Measurements from ENCODE around the gene OMP.
"Not testable (repeated sequence)": the region's sequence is repeated elsewhere in the genome, so short reads cannot be mapped to it uniquely, and the experiment has no call there.

The OMP gene

DNA sequence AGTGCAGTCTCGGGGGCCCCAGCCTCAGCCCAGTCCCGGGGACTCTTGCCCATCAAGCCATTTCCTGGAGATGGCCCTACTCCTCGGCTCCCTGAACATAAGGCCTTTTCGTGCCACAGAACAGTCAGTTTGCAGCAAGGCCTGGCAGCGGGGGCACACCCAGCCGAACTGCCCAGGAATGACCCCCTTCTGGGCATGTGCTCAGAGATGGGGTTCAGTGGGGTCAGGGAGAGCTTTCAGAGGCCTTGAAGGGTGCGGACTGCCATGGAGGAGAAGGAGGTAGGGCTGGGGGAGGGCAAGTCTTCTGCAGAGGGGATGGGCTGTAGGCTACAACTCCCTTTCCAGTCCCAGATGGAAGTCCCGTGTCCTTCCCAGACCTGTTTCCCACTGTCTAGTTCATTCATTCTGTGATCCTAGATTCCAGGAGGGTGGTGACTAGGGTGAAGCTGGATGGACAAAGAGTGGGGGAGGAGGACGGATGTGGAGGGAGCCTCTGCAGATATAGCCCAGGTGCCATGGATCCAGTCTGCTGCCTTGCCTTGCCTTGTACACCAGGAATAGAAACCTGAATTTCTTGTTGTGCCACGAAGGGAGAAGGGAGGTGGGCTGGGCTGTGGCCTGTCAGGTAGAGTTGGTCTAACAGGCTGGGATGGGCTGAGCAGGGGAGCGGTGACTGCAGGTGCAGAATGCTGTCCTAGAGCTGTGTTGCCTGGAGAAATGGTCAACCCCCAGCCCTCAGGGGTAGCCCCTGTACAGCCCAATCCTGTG lies 14.2 kb upstream of the OMP start:
- no peak for FAIRE-seq

DNA sequence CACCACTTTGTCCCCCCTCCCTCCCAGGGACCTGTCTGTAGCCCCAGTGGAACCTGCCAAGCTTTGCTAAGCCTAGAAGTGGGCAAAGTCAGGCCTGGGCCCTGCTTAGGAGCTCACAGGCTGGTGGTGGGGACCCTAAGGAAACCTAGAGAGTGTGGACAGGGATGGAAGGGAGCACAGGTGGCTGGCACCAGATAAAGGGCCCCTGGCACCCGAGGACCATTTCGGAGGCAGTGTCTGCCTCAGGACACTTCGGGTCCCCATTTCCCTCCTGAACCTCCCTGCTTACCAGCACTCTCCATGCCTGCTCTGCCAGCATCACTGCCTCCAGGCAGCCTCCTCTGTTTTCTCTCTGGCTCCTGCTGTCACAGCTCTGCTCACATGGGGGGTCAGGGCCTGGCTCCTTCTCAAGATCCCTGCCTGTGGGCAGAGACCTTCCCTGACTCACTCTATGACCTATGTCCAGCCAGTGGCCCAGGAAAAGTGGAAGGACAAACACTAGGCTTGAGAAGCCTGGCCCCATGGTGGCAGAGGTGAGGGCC lies 13.6 kb upstream of the OMP start:
- FAIRE-seq: no peak

DNA sequence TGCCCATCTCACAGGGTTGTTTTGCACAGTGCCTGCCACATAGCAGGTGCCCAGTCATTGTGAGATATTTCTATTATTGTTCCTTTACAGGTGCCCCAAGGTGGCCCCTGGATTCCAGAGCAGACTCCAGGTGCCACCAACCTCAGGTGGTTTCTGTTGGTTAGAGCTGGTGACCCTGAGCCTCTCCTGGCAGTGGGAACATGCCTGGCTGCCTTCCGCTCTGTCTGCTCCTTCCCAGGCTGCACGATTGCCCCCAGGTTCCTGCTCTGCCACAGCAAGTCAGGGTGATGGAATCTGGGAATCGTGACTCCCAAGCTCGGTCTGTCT lies 12.6 kb upstream of the OMP start:
- FAIRE-seq: no peak

DNA sequence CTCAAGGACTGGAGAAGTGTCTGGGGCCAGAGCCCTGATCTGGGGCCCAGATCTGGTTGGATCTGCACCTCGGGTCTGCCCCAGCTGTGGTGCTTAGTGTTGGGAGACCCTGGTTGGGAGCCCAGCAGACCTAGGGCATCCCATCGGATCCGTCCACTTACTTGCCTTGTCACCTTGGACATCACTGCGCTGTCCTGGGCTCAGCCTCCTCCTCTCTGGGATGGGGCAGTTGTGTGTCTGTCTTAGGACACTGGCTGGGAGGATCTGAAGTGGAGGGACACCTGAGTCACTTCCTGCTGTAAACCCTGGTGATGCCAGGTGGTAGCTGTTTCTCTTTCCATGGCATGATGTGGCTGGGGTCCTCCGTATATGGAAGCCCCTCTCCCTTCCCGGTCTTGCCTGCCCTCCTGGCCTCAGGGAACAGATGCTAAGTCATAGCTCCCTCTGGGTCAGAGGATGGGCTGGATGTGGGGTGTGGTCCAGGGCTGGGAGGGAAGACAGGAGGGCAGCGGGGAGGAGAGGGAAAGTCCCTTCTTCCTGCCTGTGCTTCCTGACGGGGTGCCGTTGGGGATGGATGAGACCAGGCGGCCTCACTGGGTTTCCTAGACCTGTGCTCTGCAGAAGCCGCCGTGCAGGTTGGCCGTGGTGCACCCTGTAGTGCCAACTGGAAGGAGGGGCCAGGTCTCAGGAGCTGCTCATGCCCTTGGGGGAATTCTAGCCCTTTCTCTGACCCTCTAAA lies 12.1 kb upstream of the OMP start:
- FAIRE-seq: no peak

DNA sequence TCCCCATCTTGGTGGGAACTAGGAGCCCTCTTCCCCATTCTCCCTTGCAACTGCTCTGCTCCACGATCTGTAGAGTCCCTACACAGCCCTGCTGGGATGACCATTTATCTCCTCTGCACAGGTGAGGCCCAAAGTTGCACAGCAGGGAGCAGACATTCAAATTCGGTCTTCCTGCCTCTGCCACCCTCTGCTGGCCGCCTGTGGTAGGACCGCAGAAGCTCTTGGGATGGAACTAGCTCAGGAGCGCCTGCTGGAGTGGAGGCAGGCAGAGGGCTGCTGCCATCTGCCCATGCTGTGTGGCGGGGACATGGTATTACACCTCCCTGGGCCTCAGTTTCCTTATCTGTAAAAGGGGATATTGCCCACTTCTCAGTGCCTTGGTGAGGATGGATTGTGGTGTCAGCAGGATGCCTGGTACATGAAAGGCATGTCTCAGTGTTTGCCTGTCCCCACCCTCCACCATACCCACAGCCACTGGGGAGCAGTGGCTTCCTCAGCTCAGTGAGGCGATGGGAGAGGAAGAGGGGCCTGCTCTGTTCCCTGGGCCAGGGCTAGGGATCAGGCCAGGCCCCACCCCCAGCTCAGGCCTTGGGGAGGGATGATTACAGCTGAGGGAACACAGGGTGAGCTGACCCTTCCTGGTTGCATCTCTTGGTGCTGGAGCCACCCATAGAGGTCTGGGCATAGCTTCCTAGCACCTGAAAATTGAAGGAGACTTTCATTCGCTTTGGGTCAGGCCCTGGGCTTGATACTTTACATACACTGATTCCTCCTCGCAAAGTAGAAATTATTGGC lies 11.3 kb upstream of the OMP start:
- no peak for FAIRE-seq

DNA sequence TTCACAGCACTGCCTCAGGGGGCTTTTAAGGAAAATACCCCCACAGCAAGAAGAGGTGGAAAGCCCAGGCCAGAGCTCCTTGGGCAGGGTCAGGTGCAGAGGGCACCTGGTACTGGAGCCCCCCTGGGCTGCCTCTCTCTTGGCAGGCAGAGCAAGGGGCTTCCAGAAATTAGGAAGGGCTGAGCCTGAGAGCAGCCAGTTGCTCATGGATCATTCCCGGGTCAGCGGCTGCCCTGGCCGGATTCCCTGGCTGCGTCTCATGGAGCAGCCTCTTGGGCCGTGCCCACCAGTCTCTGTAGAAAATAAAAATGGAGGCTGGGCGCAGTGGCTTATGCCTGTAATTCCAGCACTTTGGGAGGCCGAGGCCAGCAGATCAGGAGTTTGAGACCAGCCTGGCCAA lies 10.3 kb upstream of the OMP start:
- FAIRE-seq: no peak

DNA sequence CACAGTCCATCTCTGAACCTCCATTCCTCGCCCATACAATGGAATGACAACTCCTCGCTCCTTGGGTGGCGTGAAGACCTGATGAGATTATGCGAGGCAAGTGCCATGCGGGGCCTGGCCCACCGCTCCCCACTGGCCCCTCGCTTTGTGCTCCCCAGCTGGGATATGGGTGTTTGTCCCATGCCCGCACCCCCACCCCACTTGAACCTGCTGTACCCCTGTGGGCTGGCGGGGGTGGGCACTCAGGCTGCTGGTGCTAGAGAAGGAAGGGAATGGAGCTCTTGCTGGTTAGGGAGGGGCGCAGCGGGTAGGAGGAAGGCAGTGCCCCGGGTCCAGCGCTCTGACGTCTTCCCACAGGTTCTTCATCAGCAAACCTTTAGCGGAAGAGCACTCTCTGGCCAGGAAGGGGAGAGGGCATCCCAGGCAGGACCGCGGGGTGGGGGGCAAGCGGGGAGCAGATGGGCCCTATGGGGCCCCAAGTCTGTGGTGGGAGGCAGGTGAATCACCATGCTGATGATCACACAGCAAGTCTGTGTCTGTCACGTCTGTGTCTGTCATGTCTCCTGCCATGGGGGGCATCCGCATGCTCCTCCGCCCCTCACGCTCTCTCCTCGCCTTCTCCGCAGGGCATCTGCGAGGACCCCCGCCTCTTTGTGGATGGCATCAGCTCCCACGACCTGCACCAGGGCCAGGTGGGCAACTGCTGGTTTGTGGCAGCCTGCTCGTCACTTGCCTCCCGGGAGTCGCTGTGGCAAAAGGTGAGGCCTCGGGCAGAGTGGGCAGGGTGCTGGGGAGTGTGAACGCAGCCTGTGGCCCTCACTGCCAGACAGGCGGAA lies 9.4 kb upstream of the OMP start:
- FAIRE-seq: no peak

DNA sequence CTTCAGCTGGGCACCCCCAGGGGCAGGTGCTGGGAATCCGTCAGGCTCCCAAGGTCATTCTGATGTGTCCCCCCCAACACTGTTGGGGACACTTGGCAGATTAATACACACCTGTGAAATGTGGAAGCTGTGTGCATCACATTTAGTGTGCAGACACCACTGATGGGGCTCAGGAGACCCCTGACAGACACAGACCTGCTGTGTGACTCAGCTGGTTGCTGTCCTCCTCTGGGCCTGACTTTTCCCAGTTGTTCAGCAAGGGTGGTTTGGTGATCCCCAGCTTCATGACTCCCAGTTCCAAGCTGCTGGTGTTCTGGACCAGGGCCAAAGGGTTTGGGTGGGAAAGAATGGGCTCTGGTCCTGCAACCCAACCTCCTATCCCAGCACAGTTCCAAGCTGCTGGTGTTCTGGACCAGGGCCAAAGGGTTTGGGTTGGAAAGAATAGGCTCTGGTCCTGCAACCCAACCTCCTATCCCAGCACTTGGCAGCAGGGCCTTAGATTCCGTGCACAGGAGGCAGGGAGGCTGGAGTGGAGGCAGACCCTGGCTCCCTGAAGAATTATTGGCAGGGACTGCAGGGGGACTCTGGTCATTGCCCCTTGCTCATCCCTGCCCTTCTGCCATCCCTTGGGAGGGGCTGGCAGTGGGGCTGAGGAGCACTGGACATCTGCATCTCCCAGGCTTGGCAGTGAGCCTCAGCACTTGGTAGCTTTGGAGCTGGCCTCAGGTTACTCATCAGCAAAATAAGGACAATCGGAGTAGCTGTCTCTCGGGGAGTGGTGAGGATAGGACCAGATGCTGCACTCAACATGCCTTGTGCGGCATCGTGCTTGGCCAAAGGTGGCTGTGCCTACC lies 8.4 kb upstream of the OMP start:
- no peak for FAIRE-seq

DNA sequence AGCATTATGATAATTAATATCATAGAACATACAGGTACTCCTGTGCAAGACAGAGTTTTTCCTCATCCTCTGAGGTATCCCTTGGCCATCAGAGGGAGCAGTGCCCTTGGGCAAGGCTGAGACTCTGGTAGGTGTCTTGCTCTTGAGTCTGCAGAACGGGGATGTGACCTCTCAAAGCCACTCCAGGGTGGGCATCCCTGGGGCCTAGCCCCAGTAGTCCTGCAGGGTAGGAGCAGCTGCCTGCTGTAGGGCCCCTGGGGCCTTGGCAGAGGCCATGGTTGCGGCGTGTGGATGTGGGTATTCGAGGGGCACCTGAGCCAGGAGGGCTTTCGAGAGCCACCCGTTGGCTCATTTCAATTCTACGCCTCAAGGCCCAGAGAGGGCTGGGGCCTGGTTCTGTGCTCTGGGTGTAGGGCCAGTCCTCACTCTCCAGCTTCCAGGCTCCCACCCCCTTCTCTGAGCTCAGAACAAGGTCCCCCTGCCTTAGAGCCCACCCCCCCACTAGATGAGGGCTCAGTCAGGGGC lies 7.7 kb upstream of the OMP start:
- no peak for FAIRE-seq

DNA sequence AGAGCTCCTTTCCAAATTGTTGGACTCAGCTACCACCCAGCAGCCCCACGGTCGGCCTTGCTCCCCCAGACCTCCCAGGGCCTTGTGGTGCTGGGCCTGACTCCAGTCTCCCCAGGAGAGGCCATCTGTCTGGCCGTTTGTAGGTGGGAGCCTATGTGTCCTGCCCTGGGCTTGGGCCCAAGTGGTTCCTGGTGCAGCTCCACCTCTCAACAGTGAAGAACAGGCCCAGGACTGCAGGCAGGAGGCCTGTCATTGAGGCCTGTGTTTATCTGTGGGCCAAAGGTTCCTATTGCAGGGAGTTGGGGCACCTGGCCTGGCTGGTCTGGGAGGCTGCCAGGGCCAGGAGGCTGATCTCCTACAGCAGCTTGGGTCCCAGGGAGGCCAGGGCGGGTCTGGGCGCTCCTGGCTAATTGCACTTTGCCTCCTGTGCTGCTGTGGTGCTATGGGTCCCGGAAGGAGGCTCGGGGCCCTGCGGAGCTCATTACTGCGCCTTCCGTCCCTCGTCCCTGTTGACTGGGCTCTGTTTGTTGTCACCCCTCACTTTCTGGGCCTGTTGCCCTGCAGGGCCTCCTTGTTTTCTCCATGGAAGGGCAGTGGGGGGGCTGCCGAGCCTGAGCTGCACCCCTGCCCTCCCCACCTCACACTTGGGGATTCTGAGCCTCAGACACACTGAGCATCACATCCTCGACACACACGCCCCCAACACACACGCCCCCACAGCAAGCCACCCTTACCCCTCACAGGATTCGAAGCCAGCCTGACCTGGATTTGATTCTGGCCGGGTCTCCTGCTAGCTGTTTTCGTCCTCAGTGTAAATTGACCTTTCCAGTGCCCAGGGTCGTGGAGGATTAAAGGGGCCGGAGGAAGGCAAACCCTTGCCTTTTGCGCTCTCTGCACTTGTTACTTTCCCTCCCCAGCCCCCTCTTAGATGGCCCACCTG lies 6.8 kb upstream of the OMP start:
- FAIRE-seq: no peak

DNA sequence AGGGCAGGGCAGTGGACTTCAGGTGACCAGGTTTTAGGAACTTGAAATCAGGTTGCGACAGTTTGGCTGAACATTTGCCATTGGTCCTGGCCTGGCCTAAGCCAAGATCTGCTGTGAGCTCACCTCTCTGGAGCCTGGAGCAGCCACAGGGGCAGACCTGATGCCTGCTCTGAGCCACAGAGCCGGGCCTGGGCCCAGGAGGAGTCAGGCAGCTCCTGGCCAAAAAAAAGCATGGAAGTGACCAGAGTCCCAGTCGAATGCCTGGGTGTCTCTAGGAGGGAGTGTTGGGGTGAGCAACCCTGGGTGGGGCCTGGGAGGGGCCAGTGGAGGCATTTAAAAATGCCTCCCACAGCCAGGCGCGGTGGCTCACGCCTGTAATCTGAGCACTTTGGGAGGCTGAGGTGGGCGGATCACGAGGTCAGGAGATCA lies 6.0 kb upstream of the OMP start:
- FAIRE-seq: no peak

DNA sequence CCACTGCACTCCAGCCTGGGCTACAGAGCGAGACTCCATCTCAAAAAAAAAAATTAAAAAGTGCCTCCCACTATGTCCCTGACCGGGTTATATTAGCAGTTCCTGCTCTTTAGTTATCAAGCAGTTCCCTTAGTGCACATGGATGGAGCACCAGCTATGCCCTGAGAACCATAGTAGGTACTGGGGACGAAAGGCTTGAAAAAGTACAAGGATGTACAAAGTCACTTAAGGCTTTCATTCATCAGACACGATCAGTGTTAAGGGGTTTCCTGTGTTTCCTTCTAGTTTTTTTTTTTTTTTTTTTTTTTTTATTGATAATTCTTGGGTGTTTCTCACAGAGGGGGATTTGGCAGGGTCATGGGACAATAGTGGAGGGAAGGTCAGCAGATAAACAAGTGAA lies 5.5 kb upstream of the OMP start:
- not testable (repeated sequence) for FAIRE-seq

DNA sequence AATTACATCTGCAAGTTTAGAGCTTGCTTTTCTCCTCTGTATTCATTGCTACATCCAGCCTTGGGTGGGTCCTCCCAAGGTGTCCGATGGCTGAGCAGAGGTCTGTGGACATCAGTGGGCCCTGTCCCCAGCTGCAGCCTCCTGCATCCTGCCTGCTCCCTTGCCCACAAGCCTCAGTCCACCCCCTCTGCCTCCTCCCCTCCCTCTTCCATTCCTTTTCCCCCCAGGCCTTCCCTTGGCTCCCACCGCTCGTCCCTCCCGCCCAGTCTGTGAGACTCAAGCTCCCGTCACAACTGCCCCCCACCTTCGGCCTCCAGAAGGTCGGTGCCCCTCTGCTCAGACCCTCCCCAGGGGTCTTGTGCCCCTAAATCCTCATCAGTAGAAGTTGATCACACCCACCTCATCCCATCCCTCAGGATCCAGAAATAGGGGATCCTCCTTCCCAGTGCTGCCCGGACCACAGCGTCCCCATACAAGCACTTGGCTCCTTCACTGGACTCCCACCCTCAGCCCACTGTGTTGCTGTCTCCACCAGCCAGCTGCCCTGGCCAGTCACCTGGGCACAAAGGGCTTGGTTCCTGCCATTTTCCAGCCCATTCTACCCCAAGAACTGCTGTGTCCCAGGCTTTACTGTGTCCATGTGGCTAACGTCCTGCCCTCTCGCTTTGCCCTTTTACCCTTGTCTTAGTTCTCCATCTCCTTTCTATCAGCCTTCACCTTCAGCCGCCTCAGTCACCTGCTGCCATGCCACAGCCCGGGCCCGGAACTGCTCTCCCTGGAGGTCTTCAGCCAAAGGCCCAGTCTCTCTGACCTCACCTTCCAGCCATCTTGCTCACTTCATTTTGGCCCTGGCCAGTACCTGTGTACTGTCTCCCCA lies 2.2 kb upstream of the OMP start:
- no peak for FAIRE-seq

DNA sequence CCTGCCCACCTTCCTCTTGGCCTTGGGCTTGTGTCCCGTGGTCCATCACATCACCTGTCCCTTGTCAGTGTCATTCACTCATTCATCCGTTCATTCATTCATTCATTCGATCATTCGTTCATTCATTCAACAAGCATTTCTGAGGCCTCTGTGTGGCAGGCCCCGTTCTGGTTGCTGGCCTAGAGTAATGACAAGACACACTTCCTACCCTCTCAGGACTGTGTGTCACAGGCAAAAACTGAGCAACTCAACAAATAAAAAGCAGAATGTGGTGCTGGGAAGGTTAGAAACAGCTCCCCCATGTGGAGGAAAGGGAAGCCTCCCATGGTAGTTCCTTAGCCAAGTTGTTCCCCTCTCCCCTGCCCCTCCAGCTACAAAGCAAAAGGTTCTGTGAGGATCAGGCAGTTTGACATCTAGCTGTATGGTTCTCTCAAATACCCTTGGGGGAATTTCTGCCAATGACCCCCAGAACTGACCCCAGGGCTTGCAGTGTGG lies 1.6 kb upstream of the OMP start:
- FAIRE-seq: no peak

DNA sequence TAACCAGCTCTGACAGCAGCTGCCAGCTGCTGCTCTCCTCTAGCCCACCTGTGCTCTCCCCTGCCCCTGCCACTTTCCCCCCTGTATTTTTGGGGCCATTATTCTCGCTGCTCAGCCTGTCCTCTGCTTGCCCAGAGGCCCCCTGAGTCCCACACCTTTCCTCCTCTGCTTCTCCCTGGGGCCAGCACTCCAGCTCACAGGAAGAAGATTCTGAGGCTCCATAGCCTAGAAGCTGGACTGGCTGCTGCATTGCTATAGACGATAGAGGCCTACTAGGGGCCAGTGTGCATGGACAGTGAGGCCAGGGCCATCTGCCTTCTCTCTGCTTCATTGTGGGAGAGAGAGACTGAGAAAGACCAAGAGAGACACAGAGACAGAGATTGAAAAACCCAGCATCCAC lies 679 bp downstream of the OMP start:
- FAIRE-seq: no peak

DNA sequence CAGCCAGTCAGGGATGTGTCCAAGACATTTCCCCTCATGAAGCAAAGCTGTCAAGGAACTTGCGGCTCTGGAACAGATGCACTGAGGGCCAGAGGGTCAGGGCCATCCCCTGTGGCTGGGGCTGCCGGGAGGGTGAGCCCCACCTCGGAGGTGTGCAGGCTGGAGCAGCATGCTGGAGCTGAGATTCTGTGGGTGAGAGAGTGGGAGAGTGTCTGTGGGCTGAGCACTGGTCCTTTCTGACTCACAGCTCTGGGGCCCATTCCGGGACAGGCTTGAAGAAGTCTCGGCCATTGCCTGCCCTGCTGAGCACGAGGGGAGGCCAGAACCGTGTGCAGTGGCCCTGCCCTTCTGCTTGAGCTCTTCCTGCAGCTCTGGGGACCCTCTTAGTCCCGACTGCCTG lies 2.1 kb downstream of the OMP start:
- FAIRE-seq: no peak

DNA sequence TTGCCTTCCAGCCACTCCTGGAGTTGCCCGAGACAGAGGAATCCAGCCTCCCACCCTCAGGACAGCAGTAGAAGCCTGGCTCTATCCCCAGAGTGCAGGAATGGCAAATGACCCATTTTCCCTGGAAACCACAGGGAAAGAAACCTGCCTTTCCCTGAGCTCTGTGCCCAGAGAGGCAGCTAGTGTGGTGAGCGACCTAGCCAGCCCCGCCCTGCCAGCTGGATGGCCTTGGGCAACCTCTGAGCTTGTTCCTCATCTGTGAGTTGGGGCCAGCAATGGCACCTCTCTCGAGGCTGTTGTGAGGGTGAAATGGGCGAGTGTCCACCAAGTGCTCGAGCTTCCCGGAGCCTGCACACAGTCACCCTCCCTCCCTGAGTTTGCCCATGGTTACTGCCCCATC lies 3.7 kb downstream of the OMP start:
- no peak for FAIRE-seq

DNA sequence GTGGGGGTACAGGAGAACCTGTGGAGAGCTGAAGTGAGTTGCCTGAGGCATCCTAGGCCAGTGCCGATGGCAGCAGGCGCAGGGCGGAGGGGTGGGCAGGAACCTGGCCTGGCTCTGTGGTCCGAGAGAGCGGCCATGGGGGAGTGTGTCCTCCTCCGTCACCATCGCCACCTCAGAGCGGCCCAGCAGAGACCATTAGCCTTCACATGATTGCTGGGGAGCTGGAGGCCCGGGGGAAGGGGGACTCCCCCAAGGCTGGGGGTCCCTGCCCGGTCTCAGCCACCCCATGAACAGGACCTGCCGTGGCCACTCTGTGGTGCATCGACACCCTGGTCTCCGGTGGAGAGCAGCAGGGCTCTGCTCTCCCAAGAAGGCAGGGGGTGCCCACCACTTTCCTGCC lies 4.1 kb downstream of the OMP start:
- no peak for FAIRE-seq

DNA sequence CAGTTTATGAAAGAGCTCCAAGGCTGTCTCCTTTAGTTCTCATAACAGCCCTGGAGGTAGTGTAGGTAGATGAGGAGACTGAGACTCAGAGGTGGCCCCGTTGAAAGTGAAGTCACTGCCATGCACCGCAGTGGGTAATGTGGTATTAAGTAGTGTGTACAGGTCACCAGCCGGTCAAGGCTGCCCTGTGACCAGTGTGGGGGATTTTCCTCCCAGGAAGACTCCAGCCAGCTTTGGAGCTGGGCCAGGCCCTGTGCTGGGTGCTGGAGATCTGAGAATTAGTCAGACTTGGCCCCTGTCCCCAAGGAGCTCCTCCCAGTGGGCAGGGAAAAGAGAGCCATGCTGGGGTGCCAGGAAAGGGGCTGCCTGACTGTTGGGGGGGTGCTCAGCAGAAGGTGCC lies 5.3 kb downstream of the OMP start:
- no peak for FAIRE-seq

Data from colon (tissue), 2 donors.